T-helper 2 cell treated with Interferon-gamma antibody and Interleukin-4, amounts not matched to agents 5 μg/mL and 100 μg/mL, for 36 hours (primary cell): ENCODE data around the gene OR5H6.
"Not testable (repeated sequence)": the region's sequence is repeated elsewhere in the genome, so short reads cannot be mapped to it uniquely, and the experiment has no call there.

Experiments used
- DNase-seq: peaks from one replicate; pipeline ENCODE4 v3.0.0; 2021; ENCODE audit warnings: low spot score
- H3K27ac Mint-ChIP-seq: one replicate; pipeline ENCODE4 v1.8.0; 2021; ENCODE audit warnings: mild to moderate bottlenecking, mixed read lengths
- H3K27me3 Mint-ChIP-seq: one replicate; pipeline ENCODE4 v1.8.0; 2021; ENCODE audit warnings: low read depth, mixed read lengths
- H3K36me3 Mint-ChIP-seq: one replicate; pipeline ENCODE4 v1.8.0; 2021; ENCODE audit warnings: low read depth, mixed read lengths
- H3K4me1 Mint-ChIP-seq: one replicate; pipeline ENCODE4 v1.8.0; 2021; ENCODE audit warnings: low read depth, mixed read lengths
- H3K4me3 Mint-ChIP-seq: one replicate; pipeline ENCODE4 v1.8.0; 2022; ENCODE audit warnings: mild to moderate bottlenecking, moderate library complexity, mixed read lengths
- H3K9me3 Mint-ChIP-seq: one replicate; pipeline ENCODE4 v1.8.0; 2021; ENCODE audit warnings: mixed read lengths

The OR5H6 gene

GRCh38 chr3:98263944-98264343 lies at the start of gene OR5H6:
OR5H6 (plus strand) TSS chr3:98264244; CDS start chr3:98264333, 89 bp downstream.
- no peak within 1 kb of the TSS for H3K27ac Mint-ChIP-seq
- no peaks in the 10 kb centered on the region for H3K9me3 Mint-ChIP-seq
- H3K4me1 Mint-ChIP-seq: no peaks in the 10 kb centered on the region
- H3K36me3 Mint-ChIP-seq: no peaks in the 10 kb centered on the region
- DNase-seq: no peak
- H3K27me3 Mint-ChIP-seq: peaks cover 4% of the 10 kb centered on the region
- H3K4me3 Mint-ChIP-seq: no peak within 1 kb of the TSS

- H3K9me3 Mint-ChIP-seq: no peaks in the 10 kb centered on the region
- H3K4me3 Mint-ChIP-seq: no peak overlapping the region
- H3K27me3 Mint-ChIP-seq: no peaks in the 10 kb centered on the region
- DNase-seq: no peak
- no peaks in the 10 kb centered on the region for H3K36me3 Mint-ChIP-seq
- H3K4me1 Mint-ChIP-seq: no peaks in the 10 kb centered on the region
- no peak overlapping the region for H3K27ac Mint-ChIP-seq
Observed at GRCh38 chr3:98215051-98215450, 49.0 kb upstream of the OR5H6 start.

GRCh38 chr3:98223907-98224672 lies 40.0 kb upstream of the OR5H6 start:
- H3K36me3 Mint-ChIP-seq: no peaks in the 10 kb centered on the region
- no peaks in the 10 kb centered on the region for H3K4me1 Mint-ChIP-seq
- H3K4me3 Mint-ChIP-seq: no peak overlapping the region
- H3K27ac Mint-ChIP-seq: no peak overlapping the region
- DNase-seq: no peak
- H3K27me3 Mint-ChIP-seq: no peaks in the 10 kb centered on the region
- H3K9me3 Mint-ChIP-seq: no peaks in the 10 kb centered on the region

- Mint-ChIP-seq H3K4me3 (no peak overlapping the region), H3K27ac (no peak overlapping the region), H3K27me3 (peaks cover 6% of the 10 kb centered on the region), H3K9me3 (no peaks in the 10 kb centered on the region), H3K36me3 (no peaks in the 10 kb centered on the region), H3K4me1 (peaks cover 2% of the 10 kb centered on the region)
- DNase-seq: no peak
Observed at GRCh38 chr3:98232489-98232888, 31.6 kb upstream of the OR5H6 start.

- H3K27me3 Mint-ChIP-seq: peaks cover 6% of the 10 kb centered on the region
- no peak overlapping the region for H3K27ac Mint-ChIP-seq
- no peak overlapping the region for H3K4me3 Mint-ChIP-seq
- H3K4me1 Mint-ChIP-seq: peaks cover 2% of the 10 kb centered on the region
- DNase-seq: no peak
- H3K36me3 Mint-ChIP-seq: no peaks in the 10 kb centered on the region
- H3K9me3 Mint-ChIP-seq: no peaks in the 10 kb centered on the region
Observed at GRCh38 chr3:98233468-98233867, 30.6 kb upstream of the OR5H6 start.

- no peak for DNase-seq
- Mint-ChIP-seq H3K4me3 (no peak overlapping the region), H3K9me3 (no peaks in the 10 kb centered on the region)
Observed at GRCh38 chr3:98240131-98240530, 23.9 kb upstream of the OR5H6 start.

GRCh38 chr3:98242155-98242554 lies 21.9 kb upstream of the OR5H6 start:
- Mint-ChIP-seq H3K9me3 (no peaks in the 10 kb centered on the region), H3K36me3 (no peaks in the 10 kb centered on the region), H3K4me3 (no peak overlapping the region), H3K4me1 (no peaks in the 10 kb centered on the region), H3K27ac (no peak overlapping the region), H3K27me3 (no peaks in the 10 kb centered on the region)
- DNase-seq: no peak

More at GRCh38 chr3:98240131-98240530, 23.9 kb upstream of the OR5H6 start:
- H3K27me3 Mint-ChIP-seq: no peaks in the 10 kb centered on the region
- H3K36me3 Mint-ChIP-seq: no peaks in the 10 kb centered on the region
- no peaks in the 10 kb centered on the region for H3K4me1 Mint-ChIP-seq
- no peak overlapping the region for H3K27ac Mint-ChIP-seq

GRCh38 chr3:98243843-98244242 lies 20.2 kb upstream of the OR5H6 start:
- Mint-ChIP-seq H3K4me3 (no peak overlapping the region), H3K27me3 (no peaks in the 10 kb centered on the region), H3K36me3 (no peaks in the 10 kb centered on the region), H3K4me1 (no peaks in the 10 kb centered on the region), H3K27ac (no peak overlapping the region), H3K9me3 (no peaks in the 10 kb centered on the region)
- no peak for DNase-seq

GRCh38 chr3:98246142-98246541 lies 17.9 kb upstream of the OR5H6 start:
- Mint-ChIP-seq H3K4me3 (no peak overlapping the region), H3K27ac (no peak overlapping the region), H3K4me1 (no peaks in the 10 kb centered on the region), H3K9me3 (no peaks in the 10 kb centered on the region), H3K27me3 (no peaks in the 10 kb centered on the region), H3K36me3 (no peaks in the 10 kb centered on the region)
- no peak for DNase-seq

GRCh38 chr3:98256026-98256425 lies 8.0 kb upstream of the OR5H6 start:
- H3K9me3 Mint-ChIP-seq: not testable (repeated sequence)

GRCh38 chr3:98259707-98260106 lies 4.3 kb upstream of the OR5H6 start:
- Mint-ChIP-seq H3K36me3 (no peaks in the 10 kb centered on the region), H3K9me3 (no peaks in the 10 kb centered on the region), H3K4me1 (no peaks in the 10 kb centered on the region), H3K27me3 (peaks cover 4% of the 10 kb centered on the region), H3K4me3 (no peak overlapping the region), H3K27ac (no peak overlapping the region)
- no peak for DNase-seq

More at GRCh38 chr3:98256026-98256425, 8.0 kb upstream of the OR5H6 start:
- not testable (repeated sequence) for H3K4me1 Mint-ChIP-seq, H3K4me3 Mint-ChIP-seq, DNase-seq, H3K27ac Mint-ChIP-seq, H3K36me3 Mint-ChIP-seq, H3K27me3 Mint-ChIP-seq

- Mint-ChIP-seq H3K4me3 (no peak overlapping the region), H3K4me1 (no peaks in the 10 kb centered on the region), H3K9me3 (no peaks in the 10 kb centered on the region), H3K36me3 (no peaks in the 10 kb centered on the region), H3K27ac (no peak overlapping the region), H3K27me3 (peaks cover 4% of the 10 kb centered on the region)
- no peak for DNase-seq
Observed at GRCh38 chr3:98262046-98262445, 2.0 kb upstream of the OR5H6 start.

- Mint-ChIP-seq H3K4me3 (no peak overlapping the region), H3K27me3 (no peaks in the 10 kb centered on the region), H3K36me3 (no peaks in the 10 kb centered on the region), H3K27ac (no peak overlapping the region), H3K9me3 (peaks cover 9% of the 10 kb centered on the region), H3K4me1 (no peaks in the 10 kb centered on the region)
- DNase-seq: no peak
Observed at GRCh38 chr3:98269846-98270245, 5.8 kb downstream of the OR5H6 start.

GRCh38 chr3:98272126-98272525 lies 8.1 kb downstream of the OR5H6 start:
- no peak overlapping the region for H3K4me3 Mint-ChIP-seq
- no peaks in the 10 kb centered on the region for H3K36me3 Mint-ChIP-seq
- H3K9me3 Mint-ChIP-seq: peaks cover 9% of the 10 kb centered on the region
- H3K27ac Mint-ChIP-seq: no peak overlapping the region
- no peaks in the 10 kb centered on the region for H3K4me1 Mint-ChIP-seq
- no peaks in the 10 kb centered on the region for H3K27me3 Mint-ChIP-seq
- DNase-seq: no peak

GRCh38 chr3:98274914-98275313 lies 10.9 kb downstream of the OR5H6 start:
- Mint-ChIP-seq H3K27ac (no peak overlapping the region), H3K36me3 (no peaks in the 10 kb centered on the region), H3K4me3 (no peak overlapping the region), H3K9me3 (peaks cover 8% of the 10 kb centered on the region), H3K4me1 (peaks cover 2% of the 10 kb centered on the region), H3K27me3 (peaks cover 3% of the 10 kb centered on the region)
- no peak for DNase-seq
